K562 (cell line): ENCODE data around the gene SHC1. TPM values are rescaled to one million over a fixed set of nuclear protein-coding genes. Genes with fewer than 3 reads are reported as not detected.

Source experiments
- CHCHD3 ChIP-seq: fragments of 250-450 bp; sonication (Bioruptor Pico); IDR thresholded peaks from 2 replicates; pipeline ENCODE4 v2.1.2; 2022; ENCODE audit warnings: mild to moderate bottlenecking
- FOXJ3 ChIP-seq: sonication (generic); formaldehyde crosslinking; IDR thresholded peaks from 2 replicates; pipeline ENCODE4 v1.4.0; 2020; ENCODE audit warnings: mild to moderate bottlenecking, missing genetic modification reagents
- GABPA ChIP-seq: fragments of 200-800 bp; sonication (Bioruptor generic); conservative IDR thresholded peaks from 2 replicates; pipeline ENCODE4 v1.6.1; 2016; ENCODE audit warnings: low read depth, missing genetic modification characterization, missing compliant biosample characterization
- ILF3 ChIP-seq: fragments of 450-650 bp; IDR thresholded peaks from 2 replicates; pipeline ENCODE4 v1.6.1; 2018; ENCODE audit warnings: antibody characterized with exemption, mild to moderate bottlenecking, moderate library complexity, borderline replicate concordance
- MEIS2 ChIP-seq: fragments of 450-650 bp; IDR thresholded peaks from 2 replicates; pipeline ENCODE4 v1.6.1; 2014; ENCODE audit warnings: mild to moderate bottlenecking; ENCODE audit not compliant: partially characterized antibody
- NCOR1 ChIP-seq: fragments of 450-650 bp; IDR thresholded peaks from 2 replicates; pipeline ENCODE4 v1.6.1; 2016; ENCODE audit warnings: mild to moderate bottlenecking, moderate library complexity
- NR1H2 ChIP-seq: sonication (generic); formaldehyde crosslinking; IDR thresholded peaks from 2 replicates; pipeline ENCODE4 v1.4.0; 2020; ENCODE audit warnings: mild to moderate bottlenecking, missing genetic modification reagents
- NR3C1 ChIP-seq: sonication (generic); formaldehyde crosslinking; IDR thresholded peaks from 2 replicates; pipeline ENCODE4 v1.8.1; 2022; ENCODE audit warnings: missing genetic modification reagents
- POLR2B ChIP-seq: fragments of 450-650 bp; IDR thresholded peaks from 2 replicates; pipeline ENCODE4 v1.6.1; 2018; ENCODE audit warnings: low read depth; ENCODE audit not compliant: partially characterized antibody
- PRPF4 ChIP-seq: fragments of 200-400 bp; formaldehyde crosslinking; IDR thresholded peaks from one replicate; pipeline ENCODE4 v1.6.1; 2017; ENCODE audit warnings: low read length, low read depth, mild to moderate bottlenecking; ENCODE audit not compliant: insufficient read depth, poor library complexity, severe bottlenecking
- SOX6 ChIP-seq: fragments of 450-650 bp; IDR thresholded peaks from 2 replicates; pipeline ENCODE4 v1.6.1; 2014; ENCODE audit warnings: mild to moderate bottlenecking
- SRSF3 ChIP-seq: fragments of 200-400 bp; formaldehyde crosslinking; IDR thresholded peaks from 2 replicates; pipeline ENCODE4 v1.6.1; 2016; ENCODE audit warnings: mild to moderate bottlenecking, low read length, moderate library complexity; ENCODE audit not compliant: insufficient read depth
- U2AF1 ChIP-seq: fragments of 200-400 bp; formaldehyde crosslinking; optimal IDR thresholded peaks from 2 replicates; pipeline ENCODE3; 2017; ENCODE audit warnings: mild to moderate bottlenecking, low read depth, low read length, moderate library complexity
- ZBTB7A ChIP-seq: IDR thresholded peaks from 2 replicates; pipeline ENCODE4 v1.6.1; 2011; ENCODE audit warnings: low read depth, mild to moderate bottlenecking, low read length, moderate library complexity, borderline replicate concordance; ENCODE audit not compliant: control insufficient read depth
- ZNF143 ChIP-seq: sonication (generic); formaldehyde crosslinking; IDR thresholded peaks from 2 replicates; pipeline ENCODE4 v1.9.0; 2022; ENCODE audit warnings: mild to moderate bottlenecking, missing genetic modification reagents
- ZNF232 ChIP-seq: sonication (generic); formaldehyde crosslinking; IDR thresholded peaks from 2 replicates; pipeline ENCODE4 v1.8.0; 2022; ENCODE audit warnings: mild to moderate bottlenecking, missing genetic modification reagents
- ZNF263 ChIP-seq: sonication (generic); formaldehyde crosslinking; IDR thresholded peaks from 2 replicates; pipeline ENCODE4 v1.8.0; 2022; ENCODE audit warnings: mild to moderate bottlenecking, missing genetic modification reagents, borderline replicate concordance
- ZNF79 ChIP-seq: fragments of 250-450 bp; sonication (Bioruptor Pico); IDR thresholded peaks from 2 replicates; pipeline ENCODE4 v1.4.0; 2020; ENCODE audit warnings: low read depth, mild to moderate bottlenecking, moderate library complexity
- polyA plus RNA-seq, 8 experiments: library from polyadenylated mRNA; depleted of rRNA in 4 of 8; stranded (reverse) in 5 of 8; unstranded in 3 of 8; fragments of >200 nt; fragmentation: Nextera tagmentation in 2 of 8; fragmentation: Illumina TruSeq in 1 of 8; extraction: Ambion mirVana in 2 of 8; extraction: Trizol in 1 of 8; gene quantifications; 2 replicates each; pipeline versions ENCODE4 v1.2.1 to v1.2.3, GENCODE V29; 2011 to 2014; ENCODE audit warnings: inconsistent platforms in 1 of 8, missing spikeins in 1 of 8
- total RNA-seq, 7 experiments: library from RNA; depleted of rRNA in 6 of 7; stranded (reverse); fragments of >200 nt in 6 of 7; fragmentation: Illumina TruSeq in 2 of 7; extraction: Trizol in 2 of 7; gene quantifications; 2 replicates each; pipeline versions ENCODE4 v1.2.1 to v1.2.3, GENCODE V29; 2011 to 2021; ENCODE audit warnings: low replicate concordance in 1 of 7
- TF ChIP-seq, protein P1 (sequence below): sonication (generic); formaldehyde crosslinking; IDR thresholded peaks from 2 replicates; pipeline ENCODE4 v1.9.0; 2022; ENCODE audit warnings: mild to moderate bottlenecking, missing genetic modification reagents
- TF ChIP-seq, protein P2 (sequence below), 2 experiments: fragments of 450-650 bp; IDR thresholded peaks; 2 replicates each; pipeline ENCODE4 v1.6.1; 2016
- TF ChIP-seq, protein P3 (sequence below): fragments of 250-450 bp; sonication (Bioruptor Pico); IDR thresholded peaks from 2 replicates; pipeline ENCODE4 v1.5.0; 2021
- TF ChIP-seq, protein P4 (sequence below): IDR thresholded peaks from 2 replicates; pipeline ENCODE4 v1.6.1; 2016; ENCODE audit warnings: missing genetic modification characterization, missing compliant biosample characterization
- TF ChIP-seq, protein P5 (sequence below): fragments of 250-450 bp; sonication (Bioruptor Pico); IDR thresholded peaks from 2 replicates; pipeline ENCODE4 v1.8.0; 2022; ENCODE audit warnings: inconsistent platforms, mild to moderate bottlenecking, moderate library complexity, borderline replicate concordance

The SHC1 gene
- total and polyA plus RNA-seq, 9 of the 15 experiments (the other 6 are each of a cell fraction or from before 2014, with no cell fraction given): 4.1 to 113 (median 51.9) TPM

DNA sequence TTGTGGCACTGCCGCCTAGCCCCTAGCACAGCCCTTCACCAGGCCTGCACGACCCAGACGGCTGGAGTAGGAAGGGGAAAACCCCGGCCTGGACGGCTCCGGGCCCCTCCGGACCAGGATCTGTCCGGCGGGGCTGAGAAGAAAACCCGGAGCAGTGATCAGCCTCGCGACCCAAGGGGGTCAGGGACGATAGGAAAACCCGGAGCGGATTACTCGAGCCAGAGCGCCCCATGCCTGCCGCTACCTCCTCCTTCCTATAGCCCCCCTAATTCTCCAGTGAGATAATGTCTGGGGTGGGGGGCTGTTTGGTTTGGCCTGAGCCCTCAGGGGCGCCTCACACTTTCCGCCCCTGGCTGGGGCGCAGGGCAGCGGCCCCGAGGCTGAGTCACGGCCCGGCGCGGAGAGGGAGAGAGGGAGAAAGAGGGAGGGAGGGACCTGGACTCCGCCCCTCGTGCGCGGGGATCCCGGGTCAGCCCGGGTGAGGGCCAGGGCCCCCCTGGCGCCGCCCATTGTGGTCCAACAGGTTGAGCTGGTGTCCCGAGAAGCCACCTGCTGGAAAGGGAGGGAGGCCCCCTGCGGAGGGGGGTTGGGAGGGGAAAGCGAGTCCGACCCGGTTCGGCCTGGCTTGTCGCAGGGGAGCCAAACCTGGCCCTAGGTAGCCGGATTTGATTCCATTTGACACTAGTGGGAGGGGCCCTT is 30.3 kb upstream of the SHC1 start (continued):
- no peak for TF ChIP-seq NR3C1 (CRISPR knock-in tag)
- TF ChIP-seq, protein P1, sequence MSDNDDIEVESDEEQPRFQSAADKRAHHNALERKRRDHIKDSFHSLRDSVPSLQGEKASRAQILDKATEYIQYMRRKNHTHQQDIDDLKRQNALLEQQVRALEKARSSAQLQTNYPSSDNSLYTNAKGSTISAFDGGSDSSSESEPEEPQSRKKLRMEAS (CRISPR knock-in tag): peak; percentile 69
- TF ChIP-seq MEIS2: peak; percentile 4
- TF ChIP-seq ZNF263 (CRISPR knock-in tag): peak; percentile 62; the same call in 1 of the 2 replicates
- no peak for TF ChIP-seq ZNF79 (CRISPR knock-in tag)
- peak; percentile 95 for TF ChIP-seq ZBTB7A
- TF ChIP-seq, protein P2, sequence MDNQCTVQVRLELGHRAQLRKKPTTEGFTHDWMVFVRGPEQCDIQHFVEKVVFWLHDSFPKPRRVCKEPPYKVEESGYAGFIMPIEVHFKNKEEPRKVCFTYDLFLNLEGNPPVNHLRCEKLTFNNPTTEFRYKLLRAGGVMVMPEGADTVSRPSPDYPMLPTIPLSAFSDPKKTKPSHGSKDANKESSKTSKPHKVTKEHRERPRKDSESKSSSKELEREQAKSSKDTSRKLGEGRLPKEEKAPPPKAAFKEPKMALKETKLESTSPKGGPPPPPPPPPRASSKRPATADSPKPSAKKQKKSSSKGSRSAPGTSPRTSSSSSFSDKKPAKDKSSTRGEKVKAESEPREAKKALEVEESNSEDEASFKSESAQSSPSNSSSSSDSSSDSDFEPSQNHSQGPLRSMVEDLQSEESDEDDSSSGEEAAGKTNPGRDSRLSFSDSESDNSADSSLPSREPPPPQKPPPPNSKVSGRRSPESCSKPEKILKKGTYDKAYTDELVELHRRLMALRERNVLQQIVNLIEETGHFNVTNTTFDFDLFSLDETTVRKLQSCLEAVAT (IDR thresholded peaks at IDR 0.05): peak in 1 of 2 experiments; percentile 52; a peak in 1 of 4 replicates
- TF ChIP-seq, protein P3, sequence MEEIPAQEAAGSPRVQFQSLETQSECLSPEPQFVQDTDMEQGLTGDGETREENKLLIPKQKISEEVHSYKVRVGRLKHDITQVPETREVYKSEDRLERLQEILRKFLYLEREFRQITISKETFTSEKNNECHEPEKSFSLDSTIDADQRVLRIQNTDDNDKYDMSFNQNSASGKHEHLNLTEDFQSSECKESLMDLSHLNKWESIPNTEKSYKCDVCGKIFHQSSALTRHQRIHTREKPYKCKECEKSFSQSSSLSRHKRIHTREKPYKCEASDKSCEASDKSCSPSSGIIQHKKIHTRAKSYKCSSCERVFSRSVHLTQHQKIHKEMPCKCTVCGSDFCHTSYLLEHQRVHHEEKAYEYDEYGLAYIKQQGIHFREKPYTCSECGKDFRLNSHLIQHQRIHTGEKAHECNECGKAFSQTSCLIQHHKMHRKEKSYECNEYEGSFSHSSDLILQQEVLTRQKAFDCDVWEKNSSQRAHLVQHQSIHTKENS (CRISPR knock-in tag): no peak
- TF ChIP-seq PRPF4: no peak
- no peak for TF ChIP-seq FOXJ3 (CRISPR knock-in tag)
- TF ChIP-seq U2AF1: peak; percentile 47
- 0 out of 2 replicates have a peak, but pooled peaks have one; percentile 17 for TF ChIP-seq CHCHD3
- no peak for TF ChIP-seq SRSF3
- TF ChIP-seq NCOR1: peak; percentile 81
- peak; percentile 86 for TF ChIP-seq POLR2B
- TF ChIP-seq ILF3: no peak
- no peak for TF ChIP-seq NR1H2 (CRISPR knock-in tag)
- TF ChIP-seq ZNF232: no peak
- TF ChIP-seq, protein P4, sequence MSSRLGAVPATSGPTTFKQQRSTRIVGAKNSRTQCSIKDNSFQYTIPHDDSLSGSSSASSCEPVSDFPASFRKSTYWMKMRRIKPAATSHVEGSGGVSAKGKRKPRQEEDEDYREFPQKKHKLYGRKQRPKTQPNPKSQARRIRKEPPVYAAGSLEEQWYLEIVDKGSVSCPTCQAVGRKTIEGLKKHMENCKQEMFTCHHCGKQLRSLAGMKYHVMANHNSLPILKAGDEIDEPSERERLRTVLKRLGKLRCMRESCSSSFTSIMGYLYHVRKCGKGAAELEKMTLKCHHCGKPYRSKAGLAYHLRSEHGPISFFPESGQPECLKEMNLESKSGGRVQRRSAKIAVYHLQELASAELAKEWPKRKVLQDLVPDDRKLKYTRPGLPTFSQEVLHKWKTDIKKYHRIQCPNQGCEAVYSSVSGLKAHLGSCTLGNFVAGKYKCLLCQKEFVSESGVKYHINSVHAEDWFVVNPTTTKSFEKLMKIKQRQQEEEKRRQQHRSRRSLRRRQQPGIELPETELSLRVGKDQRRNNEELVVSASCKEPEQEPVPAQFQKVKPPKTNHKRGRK (tag): no peak
- TF ChIP-seq GABPA (tag): peak; percentile 30; the same call in 1 of the 2 replicates
- peak; percentile 82 for TF ChIP-seq SOX6
- TF ChIP-seq, protein P5, sequence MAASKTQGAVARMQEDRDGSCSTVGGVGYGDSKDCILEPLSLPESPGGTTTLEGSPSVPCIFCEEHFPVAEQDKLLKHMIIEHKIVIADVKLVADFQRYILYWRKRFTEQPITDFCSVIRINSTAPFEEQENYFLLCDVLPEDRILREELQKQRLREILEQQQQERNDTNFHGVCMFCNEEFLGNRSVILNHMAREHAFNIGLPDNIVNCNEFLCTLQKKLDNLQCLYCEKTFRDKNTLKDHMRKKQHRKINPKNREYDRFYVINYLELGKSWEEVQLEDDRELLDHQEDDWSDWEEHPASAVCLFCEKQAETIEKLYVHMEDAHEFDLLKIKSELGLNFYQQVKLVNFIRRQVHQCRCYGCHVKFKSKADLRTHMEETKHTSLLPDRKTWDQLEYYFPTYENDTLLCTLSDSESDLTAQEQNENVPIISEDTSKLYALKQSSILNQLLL: no peak
- no peak for TF ChIP-seq ZNF143 (CRISPR knock-in tag)
